ENCODE measurements around the gene GLT6D1. TPM values are rescaled to one million over a fixed set of nuclear protein-coding genes. Genes with fewer than 3 reads are reported as not detected.
"Not testable (repeated sequence)": the region's sequence is repeated elsewhere in the genome, so short reads cannot be mapped to it uniquely, and the experiment has no call there.

The GLT6D1 gene
- total and polyA plus RNA-seq, 9 donors: not detected

- TF ChIP-seq EP300 (IDR thresholded peaks at IDR 0.05): no peak
- no peak for TF ChIP-seq POLR2A (IDR thresholded peaks at IDR 0.05)
- TF ChIP-seq CTCF (IDR thresholded peaks at IDR 0.05): no peak
- intact Hi-C loops (cut with DNase I): no loop called here
- DNase-seq: no peak
- H3K4me3 ChIP-seq: no peak overlapping the region
- H3K4me1 ChIP-seq (ENCODE audit: insufficient read depth): no peaks in the 10 kb centered on the region
- no peaks in the 10 kb centered on the region for H3K9me3 ChIP-seq
- H3K36me3 ChIP-seq: no peaks in the 10 kb centered on the region
- H3K27me3 ChIP-seq: no peaks in the 10 kb centered on the region
- 71 to 80% (median 74%) methylated on average over 21 to 22 of the region's 22 CpGs for WGBS, 3 donors
- H3K27ac ChIP-seq: no peak overlapping the region
Measured at GRCh38 chr9:135677641-135678168, 38.4 kb upstream of the GLT6D1 start.

- Histone ChIP-seq H3K27ac (no peak overlapping the region), H3K4me3 (no peak overlapping the region), H3K9me3 (no peaks in the 10 kb centered on the region), H3K36me3 (no peaks in the 10 kb centered on the region), H3K4me1 (ENCODE audit: insufficient read depth) (no peaks in the 10 kb centered on the region), H3K27me3 (no peaks in the 10 kb centered on the region)
- no peak for DNase-seq
- TF ChIP-seq EP300 (IDR thresholded peaks at IDR 0.05) (no peak), CTCF (IDR thresholded peaks at IDR 0.05) (no peak), POLR2A (IDR thresholded peaks at IDR 0.05) (no peak)
- WGBS, 3 donors: 87 to 93% (median 91%) methylated on average over 13 of the region's 13 CpGs
- intact Hi-C loops (cut with DNase I): no loop called here
Measured at GRCh38 chr9:135676891-135677290, 37.6 kb upstream of the GLT6D1 start.

GRCh38 chr9:135674977-135675376, 35.6 kb upstream of the GLT6D1 start:
- Histone ChIP-seq H3K27me3 (no peaks in the 10 kb centered on the region), H3K36me3 (no peaks in the 10 kb centered on the region), H3K4me1 (ENCODE audit: insufficient read depth) (no peaks in the 10 kb centered on the region), H3K9me3 (no peaks in the 10 kb centered on the region), H3K27ac (no peak overlapping the region), H3K4me3 (no peak overlapping the region)
- no peak for DNase-seq
- 72 to 81% (median 74%) methylated on average over 10 of the region's 10 CpGs for WGBS, 3 donors
- intact Hi-C loops (cut with DNase I): no loop called here
- TF ChIP-seq EP300 (IDR thresholded peaks at IDR 0.05): no peak
- TF ChIP-seq CTCF (IDR thresholded peaks at IDR 0.05): no peak
- TF ChIP-seq POLR2A (IDR thresholded peaks at IDR 0.05): no peak

GRCh38 chr9:135673941-135674340, 34.6 kb upstream of the GLT6D1 start:
- no peaks in the 10 kb centered on the region for H3K4me1 ChIP-seq (ENCODE audit: insufficient read depth)
- H3K9me3 ChIP-seq: peaks cover 0 to 4% of the 10 kb centered on the region in 2 donors
- intact Hi-C loops (cut with DNase I): no loop called here
- 84 to 89% (median 86%) methylated on average over 8 of the region's 8 CpGs for WGBS, 3 donors
- H3K36me3 ChIP-seq: no peaks in the 10 kb centered on the region
- no peak for TF ChIP-seq POLR2A (IDR thresholded peaks at IDR 0.05)
- no peak for TF ChIP-seq EP300 (IDR thresholded peaks at IDR 0.05)
- TF ChIP-seq CTCF (IDR thresholded peaks at IDR 0.05): no peak
- H3K27me3 ChIP-seq: no peaks in the 10 kb centered on the region
- H3K27ac ChIP-seq: no peak overlapping the region
- DNase-seq: no peak
- no peak overlapping the region for H3K4me3 ChIP-seq

- H3K4me1 ChIP-seq (ENCODE audit: insufficient read depth); H3K36me3 ChIP-seq; intact Hi-C loops (cut with DNase I); DNase-seq; H3K4me3 ChIP-seq; H3K27ac ChIP-seq; H3K9me3 ChIP-seq; H3K27me3 ChIP-seq: not testable (repeated sequence)
- WGBS, 3 donors: 82 to 85% (median 82%) methylated on average over 7 of the region's 7 CpGs
Measured at GRCh38 chr9:135672786-135673185, 33.4 kb upstream of the GLT6D1 start.
